PC-9 (cell line): ENCODE results near the gene MAJIN. TPM values are rescaled to one million over a fixed set of nuclear protein-coding genes. Genes with fewer than 3 reads are reported as not detected.

Source experiments
- BruUV-seq: library from RNA; stranded (reverse); fragments of 400-500 nt; replicated peaks from 2 replicates; lab custom pipeline; 2021; lab: Mats Ljungman, UMichigan
- CTCF ChIA-PET: fragments of 300-600 bp; sonication (Branson Sonifier 250); formaldehyde crosslinking; loops from one replicate; lab custom pipeline; 2022; ENCODE audit warnings: antibody characterized with exemption; lab: Charles Lee
- POLR2A ChIA-PET: fragments of 300-600 bp; sonication (Branson Sonifier 250); formaldehyde crosslinking; loops from one replicate; lab custom pipeline; 2022; ENCODE audit warnings: antibody characterized with exemption; ENCODE audit not compliant: unreplicated experiment; lab: Charles Lee
- DNase-seq, 2 experiments: peaks; one replicate each; pipeline versions ENCODE4 v3.0.0 to v3.0.0-alpha.2; 2015 to 2022; ENCODE audit warnings: mixed read lengths in 1 of 2
- H2AFZ ChIP-seq: fragments of 200-600 bp; sonication (generic); 2 replicates; pipeline ENCODE4 v1.8.1; 2017; ENCODE audit warnings: antibody characterized with exemption
- H3F3A ChIP-seq: fragments of 200-600 bp; sonication (generic); 2 replicates; pipeline ENCODE4 v1.8.1; 2017; ENCODE audit warnings: antibody characterized with exemption, mild to moderate bottlenecking, low read depth; ENCODE audit not compliant: insufficient read depth
- H3K27ac ChIP-seq: fragments of 200-600 bp; sonication (generic); 2 replicates; pipeline ENCODE4 v1.6.1; 2016; ENCODE audit warnings: mixed run types
- H3K27me3 ChIP-seq: fragments of 200-600 bp; sonication (generic); 2 replicates; pipeline ENCODE4 v1.6.1; 2016; ENCODE audit warnings: low read depth, mixed run types; ENCODE audit not compliant: insufficient read depth
- H3K36me3 ChIP-seq: fragments of 200-600 bp; sonication (generic); 2 replicates; pipeline ENCODE4 v1.6.1; 2016; ENCODE audit warnings: low read depth, mixed run types
- H3K4me1 ChIP-seq: fragments of 200-600 bp; sonication (generic); replicated peaks from 2 replicates; pipeline ENCODE4 v1.6.1; 2016; ENCODE audit warnings: mixed run types; ENCODE audit not compliant: insufficient read depth
- H3K4me2 ChIP-seq: fragments of 200-600 bp; sonication (generic); 2 replicates; pipeline ENCODE4 v1.6.1; 2017; ENCODE audit warnings: mixed run types
- H3K4me3 ChIP-seq: fragments of 200-600 bp; sonication (generic); 2 replicates; pipeline ENCODE4 v1.6.1; 2016; ENCODE audit warnings: mixed run types
- H3K79me2 ChIP-seq: fragments of 200-600 bp; sonication (generic); 2 replicates; pipeline ENCODE4 v1.6.1; 2017; ENCODE audit warnings: low read depth, mixed run types
- H3K9me2 ChIP-seq: fragments of 200-600 bp; sonication (generic); 2 replicates; pipeline ENCODE4 v1.8.1; 2017; ENCODE audit warnings: mild to moderate bottlenecking; ENCODE audit not compliant: insufficient read depth
- H3K9me3 ChIP-seq: fragments of 200-600 bp; sonication (generic); 2 replicates; pipeline ENCODE4 v1.8.1; 2016; ENCODE audit warnings: low read depth; ENCODE audit not compliant: insufficient read depth
- H4K20me1 ChIP-seq: fragments of 200-600 bp; sonication (generic); 2 replicates; pipeline ENCODE4 v1.8.1; 2017; ENCODE audit not compliant: insufficient read depth
- CTCF ChIP-seq: fragments of 200-600 bp; sonication (generic); conservative IDR thresholded peaks from 2 replicates; pipeline ENCODE4 v1.6.1; 2017; ENCODE audit warnings: mixed run types, antibody characterized with exemption, mild to moderate bottlenecking, moderate library complexity
- EZH2 ChIP-seq: fragments of 200-600 bp; sonication (generic); IDR thresholded peaks from 2 replicates; pipeline ENCODE4 v1.8.0; 2017; ENCODE audit warnings: antibody characterized with exemption, low read depth
- intact Hi-C: fragments of 100-400 bp; cut with micrococcal nuclease; formaldehyde crosslinking; loops from one replicate; pipeline ENCODE4 v1.10.0; 2022; ENCODE audit not compliant: unreplicated experiment
- total RNA-seq: library from RNA; stranded (reverse); gene quantifications from 2 replicates; pipeline ENCODE4 v1.2.3, GENCODE V29; 2021

MAJIN gene
- total RNA-seq, 1 experiment from 2014 or later, result 4.5 TPM

- intact Hi-C loops, result loop anchor here (1.0 to 10.0 kb wide), 4 partner anchors 97 to 240 kb away; partner anchors contain the start of genes ATG2A, CAPN1, SF1 and ZNHIT2
- Histone ChIP-seq H3K27me3 (no peaks in the 10 kb centered on the region), H3K9me2 (no peaks in the 10 kb centered on the region), H3F3A (peaks cover 25% of the 10 kb centered on the region), H2AFZ (peak overlapping the region; percentile 96), H3K27ac (peak overlapping the region; percentile 71), H3K79me2 (peaks cover 15% of the 10 kb centered on the region), H4K20me1 (no peaks in the 10 kb centered on the region), H3K4me3 (peak overlapping the region; percentile 76), H3K4me2 (peak overlapping the region; percentile 93), H3K36me3 (no peaks in the 10 kb centered on the region), H3K9me3 (no peaks in the 10 kb centered on the region), H3K4me1 (peaks cover 14% of the 10 kb centered on the region)
- TF ChIP-seq CTCF, result no peak
- TF ChIP-seq EZH2, result no peak
- ChIA-PET POLR2A (interaction anchor here (0.6 to 1.3 kb wide), 2 partner anchors 12 to 80 kb away, joined by 3 to 5 read pairs; partner anchors contain the start of gene SNX15), CTCF (interaction anchor here (0.5 to 1.2 kb wide), 5 partner anchors 12 to 1080 kb away, joined by 3 read pairs; no protein-coding TSS in a partner anchor)
- TSS peak; percentile 48 for BruUV-seq
- no peak for DNase-seq
Observed at GRCh38 chr11:65014726-65015227, 42.9 kb upstream of the MAJIN start.

- POLR2A ChIA-PET, result interaction anchor here (1.3 kb wide), 1 partner anchor 13 kb away, joined by 5 read pairs; the partner anchor contains the start of gene SNX15
- Histone ChIP-seq H3K27ac (peak within 1 kb of the TSS; percentile 71), H2AFZ (peak within 1 kb of the TSS; percentile 96), H3K9me2 (no peaks in the 10 kb centered on the region), H3K4me2 (peak within 1 kb of the TSS; percentile 93), H4K20me1 (no peaks in the 10 kb centered on the region), H3K79me2 (peaks cover 15% of the 10 kb centered on the region), H3K4me1 (peaks cover 14% of the 10 kb centered on the region), H3K9me3 (no peaks in the 10 kb centered on the region), H3K4me3 (peak within 1 kb of the TSS; percentile 76), H3K36me3 (no peaks in the 10 kb centered on the region), H3F3A (peaks cover 25% of the 10 kb centered on the region), H3K27me3 (no peaks in the 10 kb centered on the region)
- CTCF ChIA-PET, result interaction anchor here (0.6 to 1.2 kb wide), 6 partner anchors 13 to 660 kb away, joined by 3 to 4 read pairs (median 3); no protein-coding TSS in a partner anchor
- TF ChIP-seq EZH2 (no peak), CTCF (peak; percentile 80)
- no TSS peak for BruUV-seq
- intact Hi-C loops, result loop anchor here (1.0 to 10.0 kb wide), 5 partner anchors 97 to 239 kb away; partner anchors contain the start of genes ATG2A, CAPN1, SF1 and ZNHIT2
- peak; percentile 80 to 91 for DNase-seq
Observed at GRCh38 chr11:65013888-65014725, 42.2 kb upstream of the MAJIN start, which contains the start of gene ARL2. TSS of gene ARL2 (plus strand) at chr11:65014160. CDS start at chr11:65014208, 48 bp downstream.
